Loucy (cell line): ENCODE measurements around the gene UGT1A6.

Experiments used
- H2AFZ ChIP-seq: fragments of 200-600 bp; sonication (generic); 2 replicates; pipeline ENCODE4 v1.6.0; 2016; ENCODE audit warnings: antibody characterized with exemption, mild to moderate bottlenecking, low read length, moderate library complexity
- H3F3A ChIP-seq: fragments of 200-600 bp; 2 replicates; pipeline ENCODE4 v1.6.0; 2016; ENCODE audit warnings: antibody characterized with exemption, low read depth, mild to moderate bottlenecking
- H3K27me3 ChIP-seq: fragments of 200-600 bp; sonication (generic); 2 replicates; pipeline ENCODE4 v1.6.1; 2014; ENCODE audit warnings: low read length, mild to moderate bottlenecking; ENCODE audit not compliant: insufficient read depth, poor library complexity, severe bottlenecking
- H3K36me3 ChIP-seq: fragments of 200-600 bp; sonication (generic); 2 replicates; pipeline ENCODE4 v1.6.1; 2016; ENCODE audit warnings: low read length; ENCODE audit not compliant: insufficient read depth
- H3K4me1 ChIP-seq: fragments of 200-600 bp; sonication (generic); 2 replicates; pipeline ENCODE4 v1.5.1; 2014; ENCODE audit warnings: low read length, mild to moderate bottlenecking; ENCODE audit not compliant: insufficient read depth, poor library complexity, severe bottlenecking
- H3K4me2 ChIP-seq: fragments of 200-600 bp; sonication (generic); 2 replicates; pipeline ENCODE4 v1.6.0; 2014; ENCODE audit warnings: antibody characterized with exemption, low read length, low read depth, mild to moderate bottlenecking; ENCODE audit not compliant: poor library complexity, severe bottlenecking
- H3K4me3 ChIP-seq: fragments of 200-600 bp; sonication (generic); 2 replicates; pipeline ENCODE4 v1.5.1; 2014; ENCODE audit warnings: low read length, mild to moderate bottlenecking, mixed read lengths; ENCODE audit not compliant: poor library complexity, severe bottlenecking
- H3K79me2 ChIP-seq: fragments of 200-600 bp; sonication (generic); 2 replicates; pipeline ENCODE4 v1.6.1; 2014; ENCODE audit warnings: low read length; ENCODE audit not compliant: insufficient read depth
- H3K9ac ChIP-seq: fragments of 200-600 bp; sonication (generic); 2 replicates; pipeline ENCODE4 v1.6.0; 2014; ENCODE audit warnings: mild to moderate bottlenecking, low read depth, low read length, moderate library complexity; ENCODE audit not compliant: poor library complexity, severe bottlenecking
- H3K9me2 ChIP-seq: fragments of 200-600 bp; sonication (generic); replicated peaks from 2 replicates; pipeline ENCODE4 v1.6.1; 2016; ENCODE audit warnings: low read depth, low read length, mixed read lengths
- H3K9me3 ChIP-seq: fragments of 200-600 bp; sonication (generic); 2 replicates; pipeline ENCODE4 v1.6.1; 2014; ENCODE audit warnings: mild to moderate bottlenecking, antibody characterized with exemption, low read length, low read depth; ENCODE audit not compliant: insufficient read depth
- H4K20me1 ChIP-seq: fragments of 200-600 bp; sonication (generic); 2 replicates; pipeline ENCODE4 v1.6.0; 2014; ENCODE audit warnings: antibody characterized with exemption, low read length, mild to moderate bottlenecking; ENCODE audit not compliant: insufficient read depth, poor library complexity, severe bottlenecking
- EZH2phosphoT487 ChIP-seq: fragments of 200-600 bp; IDR thresholded peaks from 2 replicates; pipeline ENCODE4 v1.6.1; 2018; ENCODE audit warnings: antibody characterized with exemption, mild to moderate bottlenecking, moderate library complexity, borderline replicate concordance
- TF ChIP-seq, protein P1 (sequence below): fragments of 200-600 bp; sonication (generic); conservative IDR thresholded peaks from 2 replicates; pipeline ENCODE4 v1.5.1; 2014; ENCODE audit warnings: mild to moderate bottlenecking, antibody characterized with exemption, low read length

UGT1A6 gene

DNA sequence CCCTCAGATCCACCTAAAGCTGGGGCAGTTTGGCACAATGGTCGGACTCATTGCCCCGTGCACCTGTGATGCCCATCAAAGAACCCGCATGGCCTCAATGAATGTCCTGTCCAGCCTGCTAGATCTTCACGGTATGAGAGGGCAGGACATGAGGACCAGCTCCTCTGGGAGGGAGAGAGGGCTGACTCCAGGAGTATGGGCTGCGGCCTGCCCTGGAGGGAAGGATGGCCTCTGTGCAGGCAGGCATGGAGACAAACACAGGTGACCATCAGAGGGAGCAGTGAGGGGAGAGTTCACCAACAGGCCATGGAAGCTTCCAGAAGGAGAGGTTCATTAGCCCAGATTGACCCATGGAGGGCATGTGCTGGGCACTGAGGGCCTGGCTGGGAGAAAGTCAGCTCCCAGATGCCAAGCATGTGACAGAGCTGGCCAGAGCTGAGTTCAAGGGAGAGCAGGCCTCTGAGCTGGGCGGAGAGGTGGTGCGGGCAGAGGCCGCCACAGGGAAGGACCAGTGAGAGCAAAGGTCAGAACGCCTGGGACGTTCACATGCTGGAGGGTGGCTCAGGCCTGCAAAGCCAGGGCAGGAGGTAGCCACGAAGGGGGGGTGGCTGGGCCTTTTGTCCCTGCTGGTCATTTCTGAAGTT is 125.4 kb downstream of the UGT1A6 start:
- Histone ChIP-seq H3F3A (no peaks in the 10 kb centered on the region), H3K9me3 (no peaks in the 10 kb centered on the region), H3K27me3 (no peaks in the 10 kb centered on the region), H2AFZ (no peak overlapping the region), H3K4me1 (no peaks in the 10 kb centered on the region), H3K79me2 (no peaks in the 10 kb centered on the region), H3K36me3 (no peaks in the 10 kb centered on the region), H3K9ac (no peak overlapping the region), H3K4me2 (no peak overlapping the region), H4K20me1 (no peaks in the 10 kb centered on the region), H3K4me3 (no peak overlapping the region), H3K9me2 (no peaks in the 10 kb centered on the region)
- no peak for TF ChIP-seq EZH2phosphoT487
- TF ChIP-seq, protein P1, sequence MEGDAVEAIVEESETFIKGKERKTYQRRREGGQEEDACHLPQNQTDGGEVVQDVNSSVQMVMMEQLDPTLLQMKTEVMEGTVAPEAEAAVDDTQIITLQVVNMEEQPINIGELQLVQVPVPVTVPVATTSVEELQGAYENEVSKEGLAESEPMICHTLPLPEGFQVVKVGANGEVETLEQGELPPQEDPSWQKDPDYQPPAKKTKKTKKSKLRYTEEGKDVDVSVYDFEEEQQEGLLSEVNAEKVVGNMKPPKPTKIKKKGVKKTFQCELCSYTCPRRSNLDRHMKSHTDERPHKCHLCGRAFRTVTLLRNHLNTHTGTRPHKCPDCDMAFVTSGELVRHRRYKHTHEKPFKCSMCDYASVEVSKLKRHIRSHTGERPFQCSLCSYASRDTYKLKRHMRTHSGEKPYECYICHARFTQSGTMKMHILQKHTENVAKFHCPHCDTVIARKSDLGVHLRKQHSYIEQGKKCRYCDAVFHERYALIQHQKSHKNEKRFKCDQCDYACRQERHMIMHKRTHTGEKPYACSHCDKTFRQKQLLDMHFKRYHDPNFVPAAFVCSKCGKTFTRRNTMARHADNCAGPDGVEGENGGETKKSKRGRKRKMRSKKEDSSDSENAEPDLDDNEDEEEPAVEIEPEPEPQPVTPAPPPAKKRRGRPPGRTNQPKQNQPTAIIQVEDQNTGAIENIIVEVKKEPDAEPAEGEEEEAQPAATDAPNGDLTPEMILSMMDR: no peak

DNA sequence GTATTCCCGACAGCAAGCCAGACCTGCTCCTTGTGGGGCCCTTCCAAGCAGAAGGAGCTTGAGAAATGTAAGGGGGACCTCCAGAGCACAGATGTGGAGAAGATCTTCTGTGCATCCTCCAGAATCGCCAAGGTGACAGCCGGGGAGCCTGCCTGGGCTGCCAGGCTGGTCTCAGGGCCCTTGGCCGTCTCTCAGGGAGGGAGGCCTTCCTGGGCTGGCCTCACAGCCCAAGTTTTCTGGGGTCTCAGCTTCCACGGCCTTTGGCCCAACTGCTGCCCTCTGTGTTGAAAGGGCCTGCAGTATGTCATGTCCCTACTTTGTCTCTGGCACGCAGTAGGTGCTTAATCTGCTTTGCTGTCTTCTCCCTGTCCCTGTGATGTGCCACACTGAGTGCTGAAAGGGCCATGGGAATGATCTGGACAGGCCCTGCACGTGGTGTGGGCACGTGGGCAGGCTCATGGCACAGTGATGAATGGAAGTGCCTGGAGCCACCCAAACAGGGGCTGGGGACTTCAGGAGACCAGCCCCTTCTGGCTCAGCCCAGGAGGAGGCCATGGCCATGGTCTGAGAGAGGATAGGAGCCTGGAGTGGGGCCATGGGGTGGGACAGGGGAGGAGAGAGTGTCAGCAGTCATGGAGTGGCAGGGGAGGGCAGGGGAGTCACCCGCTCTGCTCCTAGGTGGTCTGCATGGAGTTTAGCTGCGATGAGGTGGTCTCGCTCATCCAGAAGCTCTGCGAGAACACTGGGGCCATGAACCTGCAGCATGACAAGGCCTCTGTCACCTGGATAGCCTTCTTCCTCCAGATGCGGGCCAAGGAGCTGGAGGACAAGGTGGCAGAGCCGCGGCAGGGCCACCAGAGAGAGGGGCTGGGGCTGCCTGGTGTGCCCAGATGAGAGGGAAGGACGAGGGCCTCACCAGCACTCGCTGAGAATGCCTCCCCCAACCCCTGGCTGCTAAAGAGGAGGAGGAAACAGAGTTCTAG is 126.2 kb downstream of the UGT1A6 start:
- Histone ChIP-seq H4K20me1 (no peaks in the 10 kb centered on the region), H3K4me1 (no peaks in the 10 kb centered on the region), H3K36me3 (no peaks in the 10 kb centered on the region), H3K4me2 (no peak overlapping the region), H3K9ac (no peak overlapping the region), H3K9me2 (no peaks in the 10 kb centered on the region), H3K79me2 (no peaks in the 10 kb centered on the region), H3F3A (no peaks in the 10 kb centered on the region), H3K4me3 (no peak overlapping the region), H2AFZ (no peak overlapping the region), H3K9me3 (no peaks in the 10 kb centered on the region), H3K27me3 (no peaks in the 10 kb centered on the region)
- no peak for TF ChIP-seq EZH2phosphoT487
- TF ChIP-seq, protein P1: no peak

DNA sequence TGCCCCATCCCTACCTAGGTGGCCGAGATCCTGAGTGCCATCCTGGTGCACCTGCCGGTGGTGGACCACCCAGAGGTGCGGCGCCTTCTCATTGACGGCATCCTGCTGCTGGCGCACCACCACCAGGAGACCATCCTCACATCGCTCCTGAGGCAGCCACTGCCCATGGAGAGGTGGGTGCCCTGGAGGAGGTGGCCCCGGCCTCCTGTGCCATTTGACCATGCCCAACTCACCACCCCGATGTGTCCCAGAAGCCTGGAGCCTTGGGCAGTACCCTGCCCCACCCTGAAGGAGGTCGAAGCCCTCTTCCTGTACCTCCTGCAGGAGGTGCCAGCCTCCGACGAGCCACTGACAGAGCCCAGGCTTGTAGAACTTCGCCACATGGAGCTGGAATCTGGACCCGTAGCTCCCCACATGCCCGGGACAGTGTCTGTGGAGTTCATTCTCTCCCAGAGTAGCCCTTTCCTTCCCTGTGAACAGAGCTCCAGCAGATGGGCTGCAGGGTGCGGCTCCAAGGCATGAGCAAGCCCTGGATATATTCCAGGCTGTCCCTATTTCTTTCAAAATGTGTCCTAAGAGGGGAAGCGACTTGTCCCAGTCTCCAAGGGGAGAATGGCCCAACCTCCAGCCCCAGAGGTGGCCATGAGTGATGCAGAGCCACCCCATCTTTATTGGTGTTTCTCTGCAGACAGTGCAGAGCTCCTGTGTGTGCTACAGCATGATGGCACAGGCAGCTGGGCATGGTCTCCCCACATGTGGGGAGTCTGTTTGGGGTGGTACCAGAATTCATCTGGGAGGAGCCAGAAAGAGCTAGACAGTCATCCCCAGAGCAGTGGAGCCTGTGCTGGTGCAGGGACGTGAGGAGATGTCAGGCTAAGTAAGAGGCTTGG is 127.4 kb downstream of the UGT1A6 start:
- Histone ChIP-seq H3K4me1 (no peaks in the 10 kb centered on the region), H3K27me3 (no peaks in the 10 kb centered on the region), H3F3A (no peaks in the 10 kb centered on the region), H2AFZ (no peak overlapping the region), H4K20me1 (no peaks in the 10 kb centered on the region), H3K79me2 (no peaks in the 10 kb centered on the region), H3K4me3 (no peak overlapping the region), H3K36me3 (no peaks in the 10 kb centered on the region), H3K9me2 (no peaks in the 10 kb centered on the region), H3K4me2 (no peak overlapping the region), H3K9ac (no peak overlapping the region), H3K9me3 (no peaks in the 10 kb centered on the region)
- TF ChIP-seq, protein P1: no peak
- TF ChIP-seq EZH2phosphoT487: no peak
